ENCODE data around the gene NUBP2.
"Not testable (repeated sequence)": the region's sequence is repeated elsewhere in the genome, so short reads cannot be mapped to it uniquely, and the experiment has no call there.

The NUBP2 gene

DNA sequence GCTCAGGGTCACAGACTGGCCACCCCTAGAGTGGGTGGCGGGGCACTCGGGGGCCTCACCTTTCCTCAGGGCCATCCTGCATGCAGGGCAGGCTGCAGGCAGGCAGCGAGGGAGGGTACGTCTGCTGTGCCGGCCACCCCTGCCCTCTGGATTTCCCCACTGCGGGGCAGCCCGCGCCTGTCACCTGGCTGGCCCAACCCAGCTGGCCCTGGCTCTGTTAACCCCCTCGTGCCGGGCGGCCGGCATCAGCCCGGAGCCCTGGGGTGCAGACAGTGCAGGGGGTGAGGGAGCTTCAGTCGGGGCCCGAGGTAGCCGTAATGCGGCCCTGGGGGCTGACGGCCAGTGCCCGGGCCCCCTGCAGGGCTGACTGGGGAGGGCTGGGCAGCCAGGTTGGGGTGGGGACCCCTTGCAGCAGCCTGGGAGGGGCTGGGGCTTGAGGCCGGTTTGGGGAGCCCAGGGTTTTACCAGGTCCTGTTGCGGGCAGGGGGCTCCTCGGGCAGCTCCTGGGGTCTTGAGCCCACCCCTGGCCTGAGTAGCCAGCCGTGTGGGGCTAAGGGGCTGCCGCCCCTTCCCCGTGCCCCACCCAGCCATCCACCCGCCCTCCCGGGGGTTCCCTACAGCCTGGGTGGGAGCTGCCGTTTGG is 10.9 kb downstream of the NUBP2 start, which contains the start of gene IGFALS:
IGFALS (minus strand) TSS at position 128 of the 643 bp plus-strand sequence; CDS start at position 75, 53 bp downstream.
- Mint-ChIP-seq H3K9me3 (no peaks in the 10 kb centered on the region), H3K36me3 (ENCODE audit: insufficient read depth) (peaks cover under 1% of the 10 kb centered on the region), H3K4me3 (no peak within 1 kb of the TSS), H3K27ac (ENCODE audit: low read depth) (no peak within 1 kb of the TSS), H3K4me1 (peaks cover 4% of the 10 kb centered on the region), H3K27me3 (no peaks in the 10 kb centered on the region)
- DNase-seq (ENCODE audit: low spot score in 2 of 2) (no peak), ATAC-seq (replicated peaks; ENCODE audit: extremely low read depth, poor library complexity, severe bottlenecking) (no peak)

DNA sequence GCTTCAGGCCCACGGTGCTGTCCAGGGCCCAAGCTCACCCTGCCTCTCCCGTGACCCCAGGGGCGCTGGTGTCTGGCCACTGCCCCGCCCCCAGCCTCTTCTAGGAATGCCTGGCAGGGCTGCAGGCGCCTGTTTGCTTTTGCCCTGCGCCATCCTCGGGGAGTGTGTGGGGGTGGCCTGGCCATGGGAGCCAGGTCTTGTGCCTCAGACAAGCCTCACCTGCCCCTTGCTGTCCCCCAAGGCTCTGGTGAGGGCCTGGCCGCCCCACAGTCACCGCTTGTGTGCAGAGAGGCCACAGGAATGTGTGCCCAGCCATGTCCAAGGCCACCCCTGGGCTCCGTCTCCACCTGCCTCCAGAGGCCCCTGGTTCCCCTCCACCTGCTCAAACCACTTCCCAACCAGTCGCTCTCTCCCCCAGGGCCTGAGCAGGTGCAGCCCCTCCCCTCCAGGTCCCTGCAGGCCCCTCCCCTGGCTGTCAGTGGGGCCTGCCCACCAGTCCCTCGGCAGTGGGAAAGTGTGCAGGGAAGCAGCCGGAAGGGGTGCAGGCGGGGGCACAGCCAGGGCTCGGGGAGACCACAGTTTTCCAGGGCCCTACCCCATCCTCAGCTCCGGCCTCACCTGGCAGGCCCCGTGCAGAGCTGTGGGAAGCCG is 11.6 kb downstream of the NUBP2 start:
- H3K4me3 Mint-ChIP-seq = no peak overlapping the region
- no peaks in the 10 kb centered on the region for H3K4me1 Mint-ChIP-seq
- H3K27me3 Mint-ChIP-seq = no peaks in the 10 kb centered on the region
- H3K36me3 Mint-ChIP-seq (ENCODE audit: insufficient read depth) = no peaks in the 10 kb centered on the region
- DNase-seq (ENCODE audit: low spot score in 2 of 2) = no peak
- H3K27ac Mint-ChIP-seq (ENCODE audit: low read depth) = no peak overlapping the region
- ATAC-seq (replicated peaks; ENCODE audit: extremely low read depth, poor library complexity, severe bottlenecking) = no peak
- no peaks in the 10 kb centered on the region for H3K9me3 Mint-ChIP-seq

DNA sequence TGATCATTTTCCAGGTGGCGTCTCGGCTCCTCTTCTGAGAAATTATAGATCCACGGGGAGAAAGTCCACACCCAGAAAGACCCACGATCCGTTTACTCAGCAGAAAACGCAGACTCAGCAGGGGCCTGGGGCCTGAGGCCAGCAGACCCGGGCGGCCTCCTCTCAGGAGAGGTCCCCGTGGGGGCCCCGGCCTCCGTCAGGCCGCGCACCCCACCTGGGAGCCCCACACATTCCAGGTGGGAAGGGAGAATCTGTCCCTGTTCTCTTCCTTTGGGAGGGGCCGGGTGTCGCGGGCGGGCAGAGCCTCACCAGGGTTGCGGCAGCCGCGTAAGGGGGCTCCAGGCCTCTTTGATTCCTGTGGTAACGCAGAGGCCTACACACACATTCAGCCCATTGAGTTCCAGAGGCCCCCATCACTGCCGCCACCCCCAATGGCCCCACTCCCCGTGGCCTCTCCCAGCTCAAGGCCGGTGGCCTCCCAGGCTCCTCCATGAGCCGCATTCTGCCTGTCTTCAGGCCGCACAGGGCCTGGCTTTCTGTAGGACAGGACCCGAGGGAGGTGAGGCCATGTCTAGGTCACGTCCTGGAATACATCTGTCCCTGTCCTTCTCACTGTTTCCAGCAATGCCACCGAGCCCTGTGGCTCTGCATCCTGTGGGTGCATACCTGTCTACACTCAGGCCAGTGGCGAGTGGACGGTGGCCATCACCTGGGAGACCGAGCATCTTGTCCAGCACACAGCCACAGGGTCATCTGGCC is 12.3 kb downstream of the NUBP2 start:
- DNase-seq (ENCODE audit: low spot score in 2 of 2) (no peak), ATAC-seq (replicated peaks; ENCODE audit: extremely low read depth, poor library complexity, severe bottlenecking) (no peak)
- H3K27me3 Mint-ChIP-seq = no peaks in the 10 kb centered on the region
- no peaks in the 10 kb centered on the region for H3K4me1 Mint-ChIP-seq
- no peaks in the 10 kb centered on the region for H3K9me3 Mint-ChIP-seq
- no peak overlapping the region for H3K27ac Mint-ChIP-seq (ENCODE audit: low read depth)
- H3K36me3 Mint-ChIP-seq (ENCODE audit: insufficient read depth) = no peaks in the 10 kb centered on the region
- no peak overlapping the region for H3K4me3 Mint-ChIP-seq

DNA sequence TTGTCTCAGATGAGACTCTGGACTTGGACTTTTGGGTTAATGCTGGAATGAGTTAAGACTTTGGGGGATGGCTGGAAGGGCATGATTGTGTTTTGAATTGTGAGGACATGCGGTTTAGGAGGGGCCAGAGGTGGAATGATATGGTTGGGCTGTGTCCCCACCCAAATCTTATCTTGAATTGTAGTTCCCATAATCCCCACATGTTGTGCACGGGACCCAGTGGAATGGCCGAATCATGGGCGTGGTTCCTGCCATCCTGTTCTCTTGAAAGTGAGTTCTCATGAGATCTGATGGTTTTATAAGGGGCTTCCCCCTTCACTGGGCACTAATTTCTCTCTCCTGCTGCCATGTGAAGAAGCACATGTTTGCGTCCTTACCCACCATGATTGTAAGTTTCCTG is 16.5 kb downstream of the NUBP2 start:
- not testable (repeated sequence) for DNase-seq (ENCODE audit: low spot score in 2 of 2)

GRCh38 chr16:1800701-1801100 is 17.9 kb downstream of the NUBP2 start:
- H3K4me1 Mint-ChIP-seq = no peaks in the 10 kb centered on the region
- DNase-seq (ENCODE audit: low spot score in 2 of 2) = no peak
- no peaks in the 10 kb centered on the region for H3K27me3 Mint-ChIP-seq
- H3K27ac Mint-ChIP-seq (ENCODE audit: low read depth) = no peak overlapping the region
- ATAC-seq (replicated peaks; ENCODE audit: extremely low read depth, poor library complexity, severe bottlenecking) = no peak
- no peaks in the 10 kb centered on the region for H3K9me3 Mint-ChIP-seq
- peaks cover 4% of the 10 kb centered on the region for H3K36me3 Mint-ChIP-seq (ENCODE audit: insufficient read depth)
- no peak overlapping the region for H3K4me3 Mint-ChIP-seq

More for the DNA sequence above, 16.5 kb downstream of the NUBP2 start:
- not testable (repeated sequence) for ATAC-seq (replicated peaks; ENCODE audit: extremely low read depth, poor library complexity, severe bottlenecking); H3K4me1 Mint-ChIP-seq; H3K27me3 Mint-ChIP-seq; H3K27ac Mint-ChIP-seq (ENCODE audit: low read depth); H3K36me3 Mint-ChIP-seq (ENCODE audit: insufficient read depth); H3K4me3 Mint-ChIP-seq; H3K9me3 Mint-ChIP-seq

DNA sequence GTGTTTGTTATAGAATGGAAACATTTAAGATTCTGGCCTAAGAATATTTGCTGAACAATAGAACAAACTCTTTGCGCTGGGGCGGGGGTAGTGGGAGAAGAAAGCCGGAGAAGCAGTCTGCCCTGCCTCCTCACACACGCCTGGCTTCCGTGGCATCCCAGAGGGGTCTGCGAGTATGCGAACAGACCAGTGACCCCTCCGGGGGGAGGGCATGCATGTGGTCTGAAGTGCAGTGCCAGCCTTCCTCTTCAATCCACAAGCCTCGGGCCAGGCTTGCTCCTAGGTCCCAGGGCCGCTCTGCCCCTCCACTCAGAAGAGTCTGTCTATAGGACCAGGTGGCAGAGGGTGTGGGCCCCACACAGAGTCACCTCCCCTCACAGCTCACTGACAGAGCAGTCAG is 24.9 kb downstream of the NUBP2 start:
- ATAC-seq (replicated peaks; ENCODE audit: extremely low read depth, poor library complexity, severe bottlenecking) (no peak), DNase-seq (ENCODE audit: low spot score in 2 of 2) (no peak)
- no peak overlapping the region for H3K27ac Mint-ChIP-seq (ENCODE audit: low read depth)
- H3K4me1 Mint-ChIP-seq = no peaks in the 10 kb centered on the region
- H3K4me3 Mint-ChIP-seq = no peak overlapping the region
- H3K9me3 Mint-ChIP-seq = no peaks in the 10 kb centered on the region
- peaks cover 30% of the 10 kb centered on the region for H3K36me3 Mint-ChIP-seq (ENCODE audit: insufficient read depth)
- no peaks in the 10 kb centered on the region for H3K27me3 Mint-ChIP-seq

GRCh38 chr16:1808691-1809090 is 25.9 kb downstream of the NUBP2 start:
- Mint-ChIP-seq H3K4me3 (no peak overlapping the region), H3K4me1 (peaks cover 8% of the 10 kb centered on the region), H3K27ac (ENCODE audit: low read depth) (no peak overlapping the region), H3K9me3 (no peaks in the 10 kb centered on the region), H3K36me3 (ENCODE audit: insufficient read depth) (peaks cover 37% of the 10 kb centered on the region), H3K27me3 (no peaks in the 10 kb centered on the region)
- DNase-seq (ENCODE audit: low spot score in 2 of 2) = no peak
- ATAC-seq (replicated peaks; ENCODE audit: extremely low read depth, poor library complexity, severe bottlenecking) = no peak

DNA sequence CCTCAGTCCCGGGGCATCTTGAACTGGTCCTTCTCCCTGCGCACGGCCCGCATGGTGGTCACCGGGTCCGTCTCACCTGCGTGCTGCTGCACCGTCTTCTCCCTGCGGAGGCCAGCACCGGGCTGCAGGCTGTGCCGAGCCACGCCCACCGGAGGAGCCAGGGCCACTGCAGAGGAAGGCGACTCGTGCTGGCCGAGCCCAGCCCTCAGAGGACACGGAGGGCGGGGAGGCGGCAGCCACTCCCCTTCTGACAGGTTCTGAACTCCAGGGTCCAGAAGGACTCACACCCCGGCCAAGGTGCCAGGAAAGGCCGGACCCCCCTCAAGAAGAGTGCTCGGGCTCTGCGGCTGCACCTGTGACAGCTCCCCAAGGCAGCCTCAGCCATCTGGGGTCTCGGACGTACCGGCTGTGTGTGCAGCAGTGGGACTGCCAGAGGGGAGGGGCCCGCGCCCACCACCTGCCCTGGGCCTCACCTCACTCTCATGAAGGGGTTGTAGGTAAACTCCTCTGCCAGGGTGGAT is 26.6 kb downstream of the NUBP2 start:
- H3K27ac Mint-ChIP-seq (ENCODE audit: low read depth) = no peak overlapping the region
- no peak for ATAC-seq (replicated peaks; ENCODE audit: extremely low read depth, poor library complexity, severe bottlenecking)
- H3K4me1 Mint-ChIP-seq = peaks cover 8% of the 10 kb centered on the region
- no peak overlapping the region for H3K4me3 Mint-ChIP-seq
- no peaks in the 10 kb centered on the region for H3K27me3 Mint-ChIP-seq
- H3K9me3 Mint-ChIP-seq = no peaks in the 10 kb centered on the region
- DNase-seq (ENCODE audit: low spot score in 2 of 2) = no peak
- peaks cover 42% of the 10 kb centered on the region for H3K36me3 Mint-ChIP-seq (ENCODE audit: insufficient read depth)

DNA sequence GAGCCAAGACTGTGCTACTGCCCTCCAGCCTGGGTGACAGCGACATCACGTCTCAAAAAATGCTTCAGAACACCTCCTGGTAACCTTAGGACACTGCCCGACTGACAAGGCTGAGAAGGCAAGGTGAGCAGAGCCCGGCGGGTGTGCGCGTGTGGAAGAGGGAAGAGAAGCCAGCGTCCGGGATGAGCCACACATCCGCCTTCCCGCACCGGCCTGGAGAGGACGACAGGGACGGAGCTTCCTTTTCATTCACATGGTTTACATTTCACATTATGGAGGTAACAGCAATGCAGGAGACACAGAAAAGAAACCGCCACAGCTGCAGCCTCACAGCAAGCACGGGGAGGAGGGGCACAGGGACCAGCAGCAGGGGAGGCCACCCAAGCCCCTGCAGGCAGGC is 27.3 kb downstream of the NUBP2 start:
- Mint-ChIP-seq H3K9me3 (no peaks in the 10 kb centered on the region), H3K36me3 (ENCODE audit: insufficient read depth) (peaks cover 46% of the 10 kb centered on the region)

DNA sequence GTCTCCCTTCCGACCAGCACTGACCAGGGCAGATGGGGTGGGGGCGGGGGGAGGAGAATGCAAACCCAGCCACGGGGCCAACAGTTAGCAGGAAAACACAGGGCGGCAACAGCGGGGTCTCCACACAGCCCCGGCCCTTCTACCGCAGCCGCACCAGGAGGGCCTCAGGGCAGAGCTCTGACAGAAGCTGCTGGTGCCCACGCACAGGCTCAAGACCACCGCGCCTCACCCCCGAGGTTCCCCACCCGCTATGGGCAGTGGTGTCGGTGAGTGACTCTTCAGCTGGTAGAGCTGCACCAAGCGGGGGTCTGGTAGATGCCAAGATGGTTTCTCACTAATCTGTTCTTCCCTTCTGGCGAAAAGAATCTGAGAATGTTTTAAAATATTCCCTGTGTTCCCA is 27.8 kb downstream of the NUBP2 start:
- peaks cover 8% of the 10 kb centered on the region for H3K4me1 Mint-ChIP-seq
- no peaks in the 10 kb centered on the region for H3K27me3 Mint-ChIP-seq
- no peak overlapping the region for H3K27ac Mint-ChIP-seq (ENCODE audit: low read depth)
- H3K36me3 Mint-ChIP-seq (ENCODE audit: insufficient read depth) = peaks cover 47% of the 10 kb centered on the region
- H3K4me3 Mint-ChIP-seq = no peak overlapping the region
- H3K9me3 Mint-ChIP-seq = no peaks in the 10 kb centered on the region
- ATAC-seq (replicated peaks; ENCODE audit: extremely low read depth, poor library complexity, severe bottlenecking) (no peak), DNase-seq (ENCODE audit: low spot score in 2 of 2) (no peak)

More for the DNA sequence above, 27.3 kb downstream of the NUBP2 start:
- DNase-seq (ENCODE audit: low spot score in 2 of 2) (no peak), ATAC-seq (replicated peaks; ENCODE audit: extremely low read depth, poor library complexity, severe bottlenecking) (no peak)
- Mint-ChIP-seq H3K4me3 (no peak overlapping the region), H3K27ac (ENCODE audit: low read depth) (no peak overlapping the region), H3K4me1 (peaks cover 8% of the 10 kb centered on the region), H3K27me3 (no peaks in the 10 kb centered on the region)

GRCh38 chr16:1812732-1813163 is 30.0 kb downstream of the NUBP2 start:
- Mint-ChIP-seq H3K27me3 (no peaks in the 10 kb centered on the region), H3K4me3 (no peak overlapping the region), H3K4me1 (peaks cover 8% of the 10 kb centered on the region), H3K36me3 (ENCODE audit: insufficient read depth) (peaks cover 48% of the 10 kb centered on the region), H3K27ac (ENCODE audit: low read depth) (peak overlapping the region; percentile 50), H3K9me3 (no peaks in the 10 kb centered on the region)
- no peak for ATAC-seq (replicated peaks; ENCODE audit: extremely low read depth, poor library complexity, severe bottlenecking)
- DNase-seq (ENCODE audit: low spot score in 2 of 2) = no peak

GRCh38 chr16:1815461-1815860 is 32.7 kb downstream of the NUBP2 start:
- ATAC-seq (replicated peaks; ENCODE audit: extremely low read depth, poor library complexity, severe bottlenecking) (no peak), DNase-seq (ENCODE audit: low spot score in 2 of 2) (no peak)
- Mint-ChIP-seq H3K36me3 (ENCODE audit: insufficient read depth) (peaks cover 40% of the 10 kb centered on the region), H3K27me3 (no peaks in the 10 kb centered on the region), H3K9me3 (no peaks in the 10 kb centered on the region), H3K27ac (ENCODE audit: low read depth) (no peak overlapping the region), H3K4me1 (peaks cover 8% of the 10 kb centered on the region), H3K4me3 (no peak overlapping the region)
